Mammary epithelial cell (primary cell): ENCODE measurements around the gene NFX1.
"Not testable (repeated sequence)": the region's sequence is repeated elsewhere in the genome, so short reads cannot be mapped to it uniquely, and the experiment has no call there.

Experiments used
- EZH2 ChIP-seq: IDR thresholded peaks from 2 replicates; pipeline ENCODE4 v1.6.1; 2012; ENCODE audit warnings: low read length, inconsistent platforms, borderline replicate concordance
- TF ChIP-seq, protein P1 (sequence below), 2 donors: IDR thresholded peaks in 1 of 2; conservative IDR thresholded peaks in 1 of 2; 2 replicates each; pipeline ENCODE4 v1.5.1; 2011 to 2012; ENCODE audit warnings: inconsistent platforms in 2 of 2, low read length in 2 of 2, mild to moderate bottlenecking in 2 of 2, control low read depth in 1 of 2, low read depth in 1 of 2; ENCODE audit not compliant: insufficient read depth in 1 of 2; ENCODE audit errors: extremely low read depth in 1 of 2

DNA sequence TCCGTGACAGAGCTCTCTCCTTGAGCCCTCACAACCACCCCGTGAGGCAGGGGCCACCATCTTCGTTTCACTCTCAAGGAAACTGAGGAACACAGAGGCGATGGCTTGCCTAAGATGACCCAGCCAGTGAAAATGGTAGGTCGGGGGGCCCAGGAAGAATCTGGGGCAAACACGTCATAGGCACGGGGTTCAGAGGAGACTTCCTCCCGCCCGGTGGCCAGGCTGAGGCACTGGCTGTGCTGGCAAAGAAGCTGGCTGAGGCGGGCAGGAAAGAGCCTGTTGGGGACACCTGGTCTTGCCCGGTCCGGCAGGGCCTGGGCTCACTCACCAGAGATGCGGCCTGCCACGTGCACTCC is 96.3 kb downstream of the NFX1 start:
- TF ChIP-seq EZH2, result not testable (repeated sequence)
- TF ChIP-seq, protein P1, sequence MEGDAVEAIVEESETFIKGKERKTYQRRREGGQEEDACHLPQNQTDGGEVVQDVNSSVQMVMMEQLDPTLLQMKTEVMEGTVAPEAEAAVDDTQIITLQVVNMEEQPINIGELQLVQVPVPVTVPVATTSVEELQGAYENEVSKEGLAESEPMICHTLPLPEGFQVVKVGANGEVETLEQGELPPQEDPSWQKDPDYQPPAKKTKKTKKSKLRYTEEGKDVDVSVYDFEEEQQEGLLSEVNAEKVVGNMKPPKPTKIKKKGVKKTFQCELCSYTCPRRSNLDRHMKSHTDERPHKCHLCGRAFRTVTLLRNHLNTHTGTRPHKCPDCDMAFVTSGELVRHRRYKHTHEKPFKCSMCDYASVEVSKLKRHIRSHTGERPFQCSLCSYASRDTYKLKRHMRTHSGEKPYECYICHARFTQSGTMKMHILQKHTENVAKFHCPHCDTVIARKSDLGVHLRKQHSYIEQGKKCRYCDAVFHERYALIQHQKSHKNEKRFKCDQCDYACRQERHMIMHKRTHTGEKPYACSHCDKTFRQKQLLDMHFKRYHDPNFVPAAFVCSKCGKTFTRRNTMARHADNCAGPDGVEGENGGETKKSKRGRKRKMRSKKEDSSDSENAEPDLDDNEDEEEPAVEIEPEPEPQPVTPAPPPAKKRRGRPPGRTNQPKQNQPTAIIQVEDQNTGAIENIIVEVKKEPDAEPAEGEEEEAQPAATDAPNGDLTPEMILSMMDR (conservative IDR thresholded peaks at IDR 0.05 in 1 of 2, IDR thresholded peaks at IDR 0.05 in 1 of 2; ENCODE audit: extremely low read depth in 1 of 2, insufficient read depth in 1 of 2, low read depth in 1 of 2, low read length in 2 of 2), result not testable (repeated sequence)
